ENCODE measurements around the gene NUDCD3.

GRCh38 chr7:44538798-44539668 lies 48.6 kb upstream of the NUDCD3 start:
- TF ChIP-seq CTCF (IDR thresholded peaks at IDR 0.05; ENCODE audit: low read depth, low read length, poor library complexity, severe bottlenecking) = no peak
- no peak for TF ChIP-seq EZH2phosphoT487 (IDR thresholded peaks at IDR 0.05; ENCODE audit: borderline replicate concordance, low read length)
